Erythroblast (primary cell): ENCODE measurements around the gene POU6F2.
A peak's percentile ranks its signal among the peaks of the same experiment; 100 is the strongest.

Experiments used
- DNase-seq, 2 experiments: peaks; one replicate each; lab custom pipeline; 2025; lab: John Stamatoyannopoulos, UW
- GATA1 ChIP-seq: IDR thresholded peaks from 2 replicates; pipeline ENCODE4 v1.6.1; 2011; ENCODE audit warnings: low read depth, mild to moderate bottlenecking, control low read depth, low read length, moderate library complexity
- POLR2A ChIP-seq: IDR thresholded peaks from 2 replicates; pipeline ENCODE4 v1.6.1; 2011; ENCODE audit warnings: mild to moderate bottlenecking, low read length

POU6F2 gene

GRCh38 chr7:39270018-39270417 is 292.3 kb downstream of the POU6F2 start:
- TF ChIP-seq GATA1, result no peak
- TF ChIP-seq POLR2A, result no peak
- no peak for DNase-seq

- no peak for TF ChIP-seq POLR2A
- TF ChIP-seq GATA1, result no peak
- no peak for DNase-seq
Observed at GRCh38 chr7:39271402-39271801, 293.7 kb downstream of the POU6F2 start.

- DNase-seq, result no peak
- TF ChIP-seq POLR2A, result no peak
- no peak for TF ChIP-seq GATA1
Observed at GRCh38 chr7:39272111-39272510, 294.4 kb downstream of the POU6F2 start.

- DNase-seq, result no peak
- no peak for TF ChIP-seq GATA1
- TF ChIP-seq POLR2A, result no peak
Observed at GRCh38 chr7:39272691-39273090, 295.0 kb downstream of the POU6F2 start.

GRCh38 chr7:39280337-39280736 is 302.6 kb downstream of the POU6F2 start:
- no peak for TF ChIP-seq GATA1
- no peak for TF ChIP-seq POLR2A
- DNase-seq, result no peak

- no peak for TF ChIP-seq GATA1
- TF ChIP-seq POLR2A, result no peak
- DNase-seq, result no peak
Observed at GRCh38 chr7:39285256-39285655, 307.5 kb downstream of the POU6F2 start.

GRCh38 chr7:39288303-39288702 is 310.6 kb downstream of the POU6F2 start:
- TF ChIP-seq GATA1, result no peak
- no peak for TF ChIP-seq POLR2A
- DNase-seq, result no peak

- DNase-seq, result no peak
Observed at GRCh38 chr7:39291628-39292410, 314.1 kb downstream of the POU6F2 start.

GRCh38 chr7:39293056-39293823 is 315.5 kb downstream of the POU6F2 start:
- DNase-seq, result no peak
- no peak for TF ChIP-seq POLR2A
- no peak for TF ChIP-seq GATA1

More at GRCh38 chr7:39291628-39292410, 314.1 kb downstream of the POU6F2 start:
- TF ChIP-seq GATA1 (no peak), POLR2A (no peak)

- no peak for DNase-seq
- TF ChIP-seq GATA1 (no peak), POLR2A (no peak)
Observed at GRCh38 chr7:39294022-39294421, 316.3 kb downstream of the POU6F2 start.

- TF ChIP-seq GATA1 (no peak), POLR2A (no peak)
- peak in 1 of 2 experiments; percentile 5 for DNase-seq
Observed at GRCh38 chr7:39295796-39296195, 318.1 kb downstream of the POU6F2 start.

- DNase-seq, result no peak
- no peak for TF ChIP-seq POLR2A
- TF ChIP-seq GATA1, result no peak
Observed at GRCh38 chr7:39299695-39300094, 322.0 kb downstream of the POU6F2 start.

GRCh38 chr7:39300276-39300675 is 322.6 kb downstream of the POU6F2 start:
- TF ChIP-seq GATA1, result no peak
- no peak for TF ChIP-seq POLR2A
- DNase-seq, result no peak

GRCh38 chr7:39301543-39301942 is 323.8 kb downstream of the POU6F2 start:
- TF ChIP-seq GATA1 (no peak), POLR2A (no peak)
- DNase-seq, result no peak

GRCh38 chr7:39304178-39304577 is 326.5 kb downstream of the POU6F2 start:
- TF ChIP-seq GATA1 (no peak), POLR2A (no peak)
- no peak for DNase-seq
